Bone marrow (tissue), 2 donors: Measurements from ENCODE around the gene TTC39C.
A peak's percentile ranks its signal among the peaks of the same experiment; 100 is the strongest.

Experiments used
- DNase-seq, 2 donors: peaks; one replicate each; lab custom pipeline; 2025; lab: John Stamatoyannopoulos, UW

The TTC39C gene

DNA sequence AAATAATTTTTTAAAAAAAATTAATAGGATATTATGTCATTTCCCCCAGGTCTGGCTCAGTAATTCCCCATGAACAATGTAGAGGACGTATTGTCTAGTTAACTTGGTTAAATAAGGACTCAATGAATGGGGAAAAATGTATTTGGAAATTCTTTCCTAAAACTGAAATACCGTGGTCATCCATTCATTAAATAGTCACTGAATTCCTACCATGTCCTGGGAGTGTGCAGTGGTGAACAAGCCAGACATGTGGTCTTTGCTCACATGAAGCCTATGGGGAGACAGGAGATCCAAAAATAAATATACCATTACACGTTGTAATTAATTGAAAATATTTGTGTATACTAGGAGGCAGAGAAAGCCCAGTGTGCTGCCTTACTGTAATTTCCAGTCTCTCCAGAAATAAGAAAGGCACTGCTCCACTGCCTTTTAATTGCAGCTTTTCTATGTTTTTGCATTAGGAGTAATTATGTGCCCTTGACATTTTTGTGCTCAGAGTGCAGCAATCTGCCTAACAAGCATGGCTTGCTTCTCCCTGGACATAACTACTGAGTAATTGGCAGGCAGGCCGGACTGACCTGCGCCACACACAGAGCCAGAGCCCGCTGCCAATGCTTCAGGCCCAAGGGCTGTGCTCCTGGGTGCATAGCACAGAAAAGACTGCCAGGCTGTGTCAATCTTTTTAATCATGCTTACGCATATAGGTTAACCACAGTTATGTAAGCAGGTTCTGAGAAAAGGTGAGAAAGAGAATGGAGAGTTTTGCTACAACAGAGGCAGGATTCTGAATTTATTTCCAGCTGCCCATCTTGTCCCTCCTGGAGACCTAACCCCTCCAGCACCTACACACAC lies 22.2 kb upstream of the TTC39C start:
- DNase-seq, result no peak

DNA sequence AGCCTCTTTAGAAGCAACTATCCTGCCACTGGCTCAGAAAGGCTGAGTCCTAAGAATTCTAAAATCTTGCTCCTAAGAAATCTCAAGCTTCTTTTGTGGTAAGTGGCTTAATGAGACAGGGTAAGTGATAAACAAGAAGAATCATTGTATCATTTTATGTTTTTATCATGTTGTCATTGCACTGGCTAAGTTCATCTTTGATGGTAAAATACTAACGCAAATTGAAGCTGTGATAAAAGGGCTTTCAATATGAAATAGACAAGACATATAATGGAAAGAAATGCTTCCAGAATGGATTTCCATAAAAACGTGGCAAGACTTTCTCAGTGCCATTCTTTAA lies 21.6 kb upstream of the TTC39C start:
- DNase-seq, result no peak

DNA sequence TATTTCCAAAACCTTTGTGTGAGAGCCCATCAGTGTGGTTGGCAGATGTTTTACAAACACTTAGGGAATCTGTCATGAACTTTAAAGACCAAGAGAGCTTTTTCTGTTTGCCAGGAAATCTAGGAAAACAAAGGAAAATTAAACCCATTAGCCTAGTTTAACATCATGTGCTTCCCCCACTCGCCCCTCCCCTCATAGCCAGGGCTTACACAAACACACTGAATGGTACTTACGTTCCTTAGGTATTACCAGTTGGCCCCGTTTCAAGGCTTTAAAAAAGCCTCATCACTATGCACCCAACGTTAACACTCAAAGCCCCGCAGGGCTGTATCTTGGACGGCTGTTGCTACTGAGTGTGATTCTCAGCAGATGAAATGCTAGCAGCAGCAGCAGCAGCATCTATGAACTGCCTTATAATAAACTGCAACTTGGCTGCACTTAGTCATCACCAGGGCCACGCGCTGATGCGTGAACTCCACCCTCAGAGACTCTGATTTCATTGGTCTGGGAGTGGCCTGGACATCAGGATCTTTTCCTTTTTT lies 20.1 kb upstream of the TTC39C start:
- DNase-seq, result no peak

DNA sequence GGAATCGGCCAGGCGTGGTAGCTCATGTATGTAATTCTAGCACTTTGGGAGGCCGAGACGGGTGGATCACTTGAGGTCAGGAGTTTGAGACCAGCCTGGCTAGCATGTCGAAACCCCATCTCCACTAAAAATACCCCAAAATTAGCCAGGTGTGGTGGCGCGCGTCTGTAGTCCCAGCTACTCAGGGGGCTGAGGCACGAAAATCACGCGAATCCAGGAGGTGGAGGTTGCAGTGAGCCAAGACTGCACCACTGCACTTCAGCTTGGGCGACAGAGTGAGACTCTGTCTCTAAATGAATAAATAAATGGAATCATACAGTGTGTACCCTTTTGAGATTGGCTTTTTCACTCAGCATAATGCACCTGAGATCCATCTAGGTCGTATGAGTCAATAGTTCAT lies 19.4 kb upstream of the TTC39C start:
- DNase-seq, result no peak

DNA sequence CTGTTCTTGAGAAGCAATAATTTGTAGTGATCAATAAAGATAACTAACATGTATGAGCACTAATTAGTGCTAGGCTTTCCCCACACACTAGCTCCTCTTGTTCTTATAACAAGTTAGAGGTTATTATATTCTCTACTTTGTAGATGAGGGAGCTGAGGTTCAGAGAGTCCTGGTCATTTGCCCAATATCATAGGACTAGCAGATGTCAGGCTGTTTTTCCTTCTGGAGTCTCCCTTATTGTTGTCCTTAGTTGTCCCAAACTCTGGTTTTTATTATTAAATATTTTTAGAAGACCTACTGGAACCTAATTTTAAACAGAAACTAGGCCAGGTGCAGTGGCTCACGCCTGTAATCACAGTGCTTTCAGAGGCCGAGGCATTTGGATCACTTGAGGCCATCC lies 16.5 kb upstream of the TTC39C start:
- no peak for DNase-seq

DNA sequence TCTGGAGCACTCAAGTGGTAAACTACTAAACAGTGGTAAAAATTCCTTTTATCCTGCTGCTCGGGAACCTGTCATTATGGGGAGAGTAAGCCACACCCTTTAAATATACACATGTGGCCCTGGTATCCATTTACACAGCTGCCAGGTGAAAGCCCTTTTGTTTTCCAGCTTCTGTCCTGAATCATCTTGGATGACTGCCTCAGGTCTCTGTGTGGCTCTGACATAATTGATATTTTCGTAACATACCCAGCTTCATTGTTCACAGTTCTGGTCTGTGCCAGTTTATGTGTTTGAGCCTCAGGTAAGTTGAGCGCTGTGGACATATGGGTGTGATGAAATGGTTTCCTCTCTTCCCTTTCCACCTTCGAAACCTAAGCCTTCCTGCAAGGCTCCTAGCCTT lies 15.7 kb upstream of the TTC39C start:
- DNase-seq, result no peak

DNA sequence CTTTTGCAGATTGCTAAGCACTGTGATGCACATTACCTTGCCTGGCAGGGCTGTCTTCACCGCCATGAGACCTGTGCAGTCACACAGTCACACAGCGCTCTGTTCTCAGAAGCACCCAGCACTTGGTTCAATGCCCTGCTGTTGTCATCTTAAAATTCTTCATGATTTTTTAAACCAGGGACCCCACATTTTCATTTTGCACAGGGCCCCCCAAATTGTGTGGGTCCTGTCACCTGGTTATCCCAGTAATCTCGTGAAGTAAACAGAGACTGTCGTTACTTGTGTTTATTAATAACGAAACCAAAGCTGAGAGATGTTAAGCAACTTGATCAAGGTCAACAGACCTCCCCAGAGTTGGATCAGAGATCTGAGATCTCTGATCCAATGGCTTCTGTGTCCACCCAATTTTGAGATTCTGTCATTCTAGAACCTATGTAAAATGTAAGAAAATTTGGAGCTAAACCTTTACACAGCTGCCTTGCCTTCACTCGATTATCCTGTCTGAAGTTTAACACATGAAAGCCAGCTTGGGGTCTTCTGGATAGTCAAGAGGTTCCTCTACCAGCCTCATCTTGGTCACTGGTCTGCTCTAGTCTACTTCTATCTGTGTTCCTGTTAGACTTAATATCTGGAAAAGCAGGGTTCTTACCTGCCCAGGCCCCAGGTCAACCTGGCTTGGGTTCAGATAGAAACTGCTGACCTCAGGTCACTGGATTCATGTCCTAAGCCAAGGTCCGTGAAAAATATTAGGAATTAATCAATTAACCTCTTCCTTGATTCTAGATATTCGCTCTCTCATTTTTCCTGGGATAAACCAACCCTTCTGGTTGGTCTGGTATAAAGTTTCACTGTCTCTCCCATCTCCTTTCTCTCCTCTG lies 13.7 kb upstream of the TTC39C start:
- no peak for DNase-seq

DNA sequence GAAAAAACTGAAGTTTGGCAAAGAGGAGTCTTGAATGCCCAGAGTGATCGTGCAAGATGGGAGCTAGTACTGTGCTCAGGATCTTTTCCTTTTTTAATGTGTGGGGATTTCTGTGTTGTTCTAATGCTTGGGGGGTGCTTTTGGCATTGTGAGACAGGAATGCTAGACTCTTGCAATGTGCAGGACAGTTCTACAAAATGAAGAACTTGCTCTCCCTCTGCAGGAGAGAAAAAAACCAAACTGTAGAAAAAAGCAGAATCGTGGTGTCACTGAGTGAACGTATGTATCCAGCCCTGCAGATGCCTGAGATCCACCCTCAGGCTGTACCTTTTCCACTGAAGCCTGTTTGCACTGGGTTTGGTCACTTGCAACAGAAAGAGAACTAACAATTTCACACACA lies 12.1 kb upstream of the TTC39C start:
- peak in 1 of 2 donors; percentile 5 for DNase-seq

DNA sequence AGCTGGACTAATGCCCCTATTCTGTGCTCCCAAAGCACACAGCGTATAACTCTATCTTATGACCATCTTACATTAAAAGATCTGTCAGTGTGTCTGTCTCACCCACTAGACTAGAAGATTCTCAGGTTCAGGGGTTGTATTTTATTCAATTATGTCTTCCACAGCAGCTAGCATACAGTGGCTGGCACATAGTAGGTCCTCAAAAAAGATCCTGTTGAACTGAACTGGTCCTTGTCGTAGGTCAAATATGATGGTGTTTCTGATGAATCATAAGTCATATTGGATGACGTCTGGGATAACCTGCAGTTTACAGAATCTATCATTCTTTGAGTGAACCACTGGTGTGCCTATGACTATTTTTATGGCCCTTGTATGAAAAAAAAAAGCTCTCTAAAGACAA lies 11.3 kb upstream of the TTC39C start:
- DNase-seq, result no peak

DNA sequence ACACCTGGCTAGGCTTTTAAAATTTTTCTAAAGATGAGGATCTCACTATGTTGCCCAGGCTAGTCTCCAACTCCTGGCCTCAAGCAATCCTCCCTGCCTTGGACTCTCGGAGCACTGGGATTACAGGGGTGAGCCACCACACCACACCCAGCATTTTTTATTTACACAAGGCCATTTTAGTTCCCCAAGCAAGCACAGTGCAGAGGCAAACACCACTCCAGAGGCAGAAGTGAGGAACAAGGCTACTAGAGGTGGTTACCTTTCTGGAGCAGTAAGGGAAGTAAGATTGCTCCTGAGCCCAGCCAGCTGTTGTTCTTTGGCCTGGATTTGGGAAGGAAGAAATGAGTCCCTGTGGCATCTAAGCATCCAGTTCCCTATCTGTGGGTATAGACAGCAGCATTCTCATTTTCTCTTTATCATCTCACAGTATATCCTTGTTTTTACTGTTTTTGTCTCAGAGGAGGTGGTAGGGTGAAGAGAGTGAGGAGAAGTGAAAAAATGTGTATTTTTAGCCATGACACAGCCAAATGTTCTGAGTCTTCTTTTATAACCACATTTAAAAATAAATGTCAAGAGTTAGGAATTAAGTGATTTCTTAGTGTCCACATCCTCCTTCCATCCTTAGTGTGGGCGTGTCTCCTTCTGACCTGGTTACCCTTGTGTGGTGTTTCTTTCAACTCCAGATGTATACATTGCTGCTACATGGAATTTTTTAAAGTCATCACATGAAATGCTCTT lies 10.5 kb upstream of the TTC39C start:
- DNase-seq, result peak in 1 of 2 donors; percentile 8

DNA sequence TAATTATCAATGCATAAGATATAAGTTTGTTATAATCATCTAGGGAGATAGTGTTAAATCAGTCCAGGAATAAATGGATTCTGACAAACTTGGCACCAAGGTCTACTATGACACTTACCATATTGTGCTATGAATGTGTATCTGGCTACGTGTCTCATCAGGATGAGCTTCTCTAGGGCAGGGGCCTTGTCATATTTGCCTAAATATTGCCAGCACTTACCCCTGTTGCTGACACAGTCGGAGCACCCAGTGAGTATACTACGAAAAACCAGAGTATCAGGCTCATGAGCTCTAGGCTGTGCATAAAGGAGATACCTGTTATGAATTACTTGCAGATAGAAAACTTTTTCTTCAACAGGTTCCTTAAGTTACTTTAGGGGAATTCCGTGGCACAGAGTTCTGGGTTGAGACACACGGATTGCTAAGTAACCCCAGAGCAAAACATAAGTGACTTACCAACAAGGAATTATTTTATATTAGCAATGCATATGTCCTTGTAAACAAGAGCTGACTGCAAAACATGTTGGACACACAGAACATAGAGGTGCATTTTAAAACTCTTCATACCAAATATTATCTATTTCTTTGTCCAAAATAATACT lies 7.7 kb upstream of the TTC39C start:
- DNase-seq, result no peak

DNA sequence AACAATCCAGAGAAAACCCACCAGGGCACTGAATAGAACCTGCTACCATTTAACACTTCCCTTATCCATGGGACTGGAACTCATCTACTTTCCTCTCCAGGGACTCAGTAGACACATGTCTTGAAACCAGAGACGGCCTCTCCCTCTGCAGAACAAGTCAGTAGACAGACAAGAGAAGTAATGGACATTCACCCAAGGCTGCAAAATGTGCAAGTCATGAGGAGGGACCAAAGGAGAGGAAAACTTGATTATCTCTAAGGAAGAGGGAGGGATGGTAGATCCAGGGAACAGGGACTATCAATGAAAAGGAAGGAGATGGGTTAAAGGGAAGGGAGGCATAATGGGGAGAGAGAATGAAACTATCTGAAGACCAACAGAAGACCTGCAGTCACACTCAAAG lies 5.3 kb upstream of the TTC39C start:
- no peak for DNase-seq

DNA sequence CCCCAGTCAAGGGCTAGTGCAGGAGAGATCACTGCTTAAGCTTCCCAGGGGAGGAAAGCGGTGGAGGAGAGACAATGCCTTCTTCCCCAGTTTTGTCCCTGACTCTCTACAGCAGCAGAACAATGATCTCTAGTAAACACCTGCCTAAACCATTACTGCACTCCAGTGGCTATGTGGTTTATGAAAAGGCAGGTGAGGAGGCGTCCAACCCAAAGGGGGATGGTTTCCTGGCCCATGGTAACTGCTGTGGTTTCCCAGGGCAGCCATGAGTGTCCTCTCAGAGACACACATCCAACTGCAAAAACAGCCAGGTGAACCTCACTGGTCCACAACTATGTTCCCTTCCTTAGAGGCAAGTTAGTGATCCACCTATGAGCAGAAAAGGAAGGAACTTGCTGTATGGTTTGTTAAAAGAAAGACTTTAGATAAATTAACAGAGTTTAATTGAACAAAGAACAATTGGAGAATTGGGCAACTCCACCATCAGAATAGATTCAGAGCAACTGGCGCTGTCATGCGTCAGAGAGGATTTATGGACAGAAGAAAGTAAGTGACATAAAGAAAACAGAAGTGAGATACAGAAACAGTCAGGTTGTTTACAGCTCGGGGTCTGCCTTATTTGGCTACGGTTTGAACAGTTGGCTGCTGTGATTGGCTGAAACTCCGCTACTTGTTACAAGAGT lies 4.8 kb upstream of the TTC39C start:
- DNase-seq, result no peak

DNA sequence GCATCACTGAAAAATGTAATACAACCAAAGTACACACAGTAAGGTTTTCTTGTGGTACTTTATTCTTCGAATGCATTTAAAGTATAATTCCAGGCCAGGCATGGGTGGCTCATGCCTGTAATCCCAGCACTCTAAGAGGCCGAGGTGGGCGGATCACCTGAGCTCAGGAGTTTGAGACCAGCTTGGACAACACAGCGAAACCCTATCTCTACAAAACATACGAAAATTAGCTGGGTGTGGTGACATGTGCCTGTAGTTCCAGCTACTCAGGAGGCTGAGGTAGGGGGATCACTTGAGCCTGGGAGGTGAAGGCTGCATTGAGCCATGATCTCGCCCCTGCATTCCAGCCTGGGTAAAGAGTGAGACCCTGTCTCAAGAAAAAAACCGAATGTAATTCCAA lies 3.9 kb upstream of the TTC39C start:
- no peak for DNase-seq

DNA sequence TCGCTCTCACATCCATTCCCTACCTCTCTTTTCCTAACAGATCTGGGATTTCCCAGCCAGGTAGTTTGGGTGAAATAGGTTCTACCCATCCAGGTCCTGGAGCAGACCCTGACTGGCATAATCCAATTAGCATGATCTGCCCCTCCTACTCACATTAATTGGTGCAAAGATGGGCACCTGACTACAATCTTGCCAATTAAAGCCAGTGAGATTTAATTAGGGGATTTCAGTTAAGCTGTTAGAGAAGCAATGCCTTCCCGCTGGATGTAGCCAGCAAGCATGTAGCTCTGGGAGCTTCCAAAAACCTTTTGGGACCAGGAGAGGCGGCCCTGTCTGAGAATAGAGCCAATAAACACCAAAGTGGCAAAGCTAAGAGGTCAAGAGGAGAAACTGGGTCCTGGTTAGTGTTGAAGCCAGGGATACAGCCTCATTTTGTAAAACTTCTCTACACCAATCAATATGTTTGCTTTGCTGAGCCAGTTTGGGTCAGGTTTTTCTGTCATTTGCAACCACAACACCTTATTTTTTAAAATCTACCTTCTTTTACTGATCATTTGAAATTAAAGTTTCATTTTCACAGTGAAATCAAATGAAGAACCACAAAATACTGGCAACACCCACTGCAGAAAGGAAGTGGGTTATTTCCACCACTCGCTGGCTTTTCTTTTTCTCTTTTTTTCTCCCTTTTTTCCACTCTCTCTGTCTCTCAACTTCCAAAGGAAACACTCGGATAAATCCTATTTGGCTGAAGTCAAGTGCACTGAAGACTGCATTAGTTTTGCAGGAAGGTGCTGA lies 3.2 kb upstream of the TTC39C start:
- DNase-seq, result no peak

DNA sequence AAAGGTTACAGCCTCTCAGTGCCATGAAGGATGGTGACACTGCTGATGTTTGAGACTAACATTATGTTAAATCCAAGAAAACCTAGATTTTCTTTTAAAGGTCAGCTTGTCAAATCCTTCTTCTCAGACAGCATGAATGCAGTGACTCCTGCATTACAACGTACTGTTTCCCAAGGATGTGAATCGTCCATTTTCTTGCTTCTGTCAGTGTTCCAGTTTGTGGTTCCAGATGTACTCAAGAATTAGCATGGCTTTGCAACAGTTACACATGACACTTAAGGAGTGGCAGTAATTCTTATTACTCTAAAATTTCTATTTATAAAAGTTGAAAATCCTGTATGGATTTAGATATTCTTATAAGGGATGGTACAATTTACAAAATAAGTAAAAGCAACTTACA lies 1.5 kb upstream of the TTC39C start:
- no peak for DNase-seq

DNA sequence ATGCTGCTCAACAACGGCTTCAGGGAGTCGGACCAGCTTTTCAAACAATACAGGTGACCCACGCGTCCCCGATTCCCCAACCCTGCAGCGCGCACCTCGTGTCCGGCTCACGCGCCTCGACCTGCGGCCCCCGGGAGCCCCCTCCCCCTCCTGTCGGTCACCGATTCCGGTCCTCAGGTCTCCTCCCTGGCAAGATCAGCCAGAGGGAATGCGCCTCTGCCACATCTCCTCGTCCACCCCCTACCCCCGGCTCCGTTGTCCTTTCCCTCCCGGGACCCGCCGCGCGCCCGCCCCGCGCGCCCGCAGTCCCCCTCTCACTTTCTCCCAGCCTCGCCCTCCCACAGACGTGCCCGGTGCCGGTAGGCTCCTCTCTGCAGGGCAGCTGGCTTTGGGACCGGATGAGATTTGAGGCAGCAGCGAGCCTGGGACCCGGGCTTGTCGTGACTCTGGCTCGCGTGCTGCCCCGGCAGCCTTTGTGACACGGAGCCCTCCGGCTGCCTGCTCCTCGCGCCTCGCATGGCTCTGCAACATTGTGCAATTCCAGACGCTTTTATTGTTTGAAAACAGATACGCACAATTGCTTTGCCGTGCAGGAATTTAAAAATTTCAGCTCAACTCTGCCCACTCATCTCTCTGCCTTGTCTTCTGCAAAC lies 558 bp downstream of the TTC39C start:
- peak in 1 of 2 donors; percentile 42 for DNase-seq

DNA sequence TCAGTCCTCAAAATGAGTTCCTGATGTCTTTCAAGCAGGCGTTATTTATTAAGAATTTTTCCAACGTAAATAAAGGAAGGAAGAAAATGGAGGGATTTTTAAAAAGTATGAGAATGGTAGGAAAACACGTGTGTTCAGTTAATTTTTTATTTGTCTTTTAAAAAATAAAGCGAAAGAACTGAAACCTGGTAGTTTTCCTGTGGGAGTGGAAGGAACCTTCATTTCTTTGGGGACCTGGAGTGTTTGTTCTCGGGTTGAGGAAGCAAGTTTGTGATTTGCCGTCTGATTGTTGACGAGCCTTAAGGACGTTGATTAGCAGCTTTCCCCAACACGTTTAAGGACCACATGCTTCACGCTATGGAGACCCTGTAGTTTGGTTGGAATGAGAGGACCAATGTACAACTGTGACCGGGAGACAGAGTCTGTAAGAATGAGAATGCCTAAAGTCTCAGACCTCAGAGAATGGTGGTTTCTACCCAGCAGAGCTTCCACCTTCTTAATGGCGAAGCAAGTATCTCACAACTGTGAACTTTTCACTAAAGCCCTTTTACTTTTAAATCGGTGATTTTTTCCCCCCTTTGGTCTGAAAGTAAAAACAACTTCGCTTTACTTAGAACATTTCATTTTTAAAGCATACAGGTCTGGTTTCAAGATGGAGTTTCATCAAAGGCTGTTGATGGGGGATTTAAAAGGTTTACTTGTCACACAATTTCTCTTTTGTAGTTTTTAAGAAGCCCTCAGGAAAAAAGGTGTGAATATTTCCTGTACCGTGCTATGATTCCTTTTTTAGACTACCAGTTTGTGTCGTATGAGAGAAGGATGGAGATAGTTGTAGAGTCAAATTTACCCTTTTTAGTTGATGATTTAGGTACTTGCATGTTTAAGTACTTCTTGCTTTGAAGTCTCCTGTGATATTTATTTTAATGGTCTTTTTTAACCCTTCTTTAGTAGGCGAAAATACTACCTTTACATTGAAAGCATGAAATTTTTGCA lies 1.4 kb downstream of the TTC39C start:
- DNase-seq, result no peak

DNA sequence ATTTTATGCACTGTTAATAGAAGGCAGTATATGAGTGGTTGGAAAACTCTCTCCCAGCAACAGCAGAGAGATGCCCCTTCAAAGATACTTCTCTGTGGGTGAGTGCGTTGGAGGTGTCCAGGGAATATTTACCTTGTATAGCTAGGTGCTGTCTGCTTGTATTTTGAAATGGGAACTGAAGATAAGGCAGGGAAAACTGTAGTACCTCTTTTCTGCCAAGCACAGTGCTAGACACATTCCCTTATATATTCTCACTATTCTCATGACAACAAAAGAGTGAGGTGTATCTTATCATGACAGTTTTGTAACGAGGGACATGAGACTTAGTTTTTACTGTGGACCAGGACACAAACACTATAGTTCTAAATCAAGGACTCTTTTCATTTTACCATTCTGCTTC lies 2.1 kb downstream of the TTC39C start:
- DNase-seq, result no peak
